ENCODE results near the gene FAM151B. TPM values are rescaled to one million over a fixed set of nuclear protein-coding genes. Genes with fewer than 3 reads are reported as not detected.
A peak's percentile ranks its signal among the peaks of the same experiment; 100 is the strongest.
"Not testable (repeated sequence)": the region's sequence is repeated elsewhere in the genome, so short reads cannot be mapped to it uniquely, and the experiment has no call there.

FAM151B gene
- total RNA-seq, 1 donor from 2014 or later, result 0.29 TPM

DNA sequence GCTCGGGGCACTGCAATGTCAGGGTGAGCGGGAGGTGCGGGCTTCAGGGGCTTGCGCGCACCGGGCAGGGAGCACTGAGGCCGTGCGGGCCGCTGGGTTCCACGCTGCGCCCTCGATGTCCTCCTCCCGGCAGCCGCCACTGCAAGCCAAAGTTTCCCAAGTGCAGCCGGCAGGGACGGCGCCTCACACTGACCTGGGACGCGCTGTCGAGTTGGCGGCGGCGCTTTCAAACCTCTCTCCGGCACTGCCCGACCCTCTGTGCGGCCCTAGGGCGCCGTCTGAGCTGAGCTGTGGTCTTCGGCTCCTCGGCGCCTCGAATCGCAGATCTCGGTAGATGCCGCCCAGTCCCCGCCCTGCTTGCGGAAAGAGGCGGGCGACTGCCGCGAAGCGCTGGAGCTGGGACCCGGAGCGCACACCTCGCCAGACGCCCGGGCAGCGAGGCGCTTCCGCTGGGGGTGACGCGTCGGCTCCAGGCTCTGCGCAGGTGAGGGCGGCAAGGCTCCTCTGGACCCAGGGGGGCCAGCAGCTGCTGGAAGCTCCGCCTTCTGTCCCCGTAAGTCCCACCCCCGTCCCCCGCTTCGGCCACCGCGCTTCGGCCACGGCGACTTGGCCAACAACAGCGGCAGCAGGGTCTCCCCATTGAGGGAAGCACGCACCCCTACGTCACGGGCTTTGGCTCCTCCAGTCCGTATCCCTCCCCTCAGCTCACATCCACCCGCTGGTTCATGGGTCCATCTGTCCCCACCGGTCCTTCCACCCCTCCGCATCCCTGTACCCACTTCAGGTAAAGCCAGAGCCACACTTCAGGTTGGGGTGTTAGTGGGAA is 82.3 kb downstream of the FAM151B start, which contains the start of gene ANKRD34B:
Gene ANKRD34B, minus strand, starts transcription at position 320 of the 826 bp plus-strand sequence. CDS start 10,261 bp downstream, outside the sequence.
- Mint-ChIP-seq H3K27ac (ENCODE audit: unreplicated experiment) (no peak within 1 kb of the TSS), H3K4me1 (ENCODE audit: low read depth, unreplicated experiment) (peaks cover 3% of the 10 kb centered on the region), H3K36me3 (ENCODE audit: unreplicated experiment) (no peaks in the 10 kb centered on the region), H3K27me3 (ENCODE audit: unreplicated experiment) (peaks cover 9% of the 10 kb centered on the region), H3K4me3 (ENCODE audit: unreplicated experiment) (peak within 1 kb of the TSS; percentile 88), H3K9me3 (ENCODE audit: unreplicated experiment) (no peaks in the 10 kb centered on the region)
- TF ChIP-seq, protein P1, sequence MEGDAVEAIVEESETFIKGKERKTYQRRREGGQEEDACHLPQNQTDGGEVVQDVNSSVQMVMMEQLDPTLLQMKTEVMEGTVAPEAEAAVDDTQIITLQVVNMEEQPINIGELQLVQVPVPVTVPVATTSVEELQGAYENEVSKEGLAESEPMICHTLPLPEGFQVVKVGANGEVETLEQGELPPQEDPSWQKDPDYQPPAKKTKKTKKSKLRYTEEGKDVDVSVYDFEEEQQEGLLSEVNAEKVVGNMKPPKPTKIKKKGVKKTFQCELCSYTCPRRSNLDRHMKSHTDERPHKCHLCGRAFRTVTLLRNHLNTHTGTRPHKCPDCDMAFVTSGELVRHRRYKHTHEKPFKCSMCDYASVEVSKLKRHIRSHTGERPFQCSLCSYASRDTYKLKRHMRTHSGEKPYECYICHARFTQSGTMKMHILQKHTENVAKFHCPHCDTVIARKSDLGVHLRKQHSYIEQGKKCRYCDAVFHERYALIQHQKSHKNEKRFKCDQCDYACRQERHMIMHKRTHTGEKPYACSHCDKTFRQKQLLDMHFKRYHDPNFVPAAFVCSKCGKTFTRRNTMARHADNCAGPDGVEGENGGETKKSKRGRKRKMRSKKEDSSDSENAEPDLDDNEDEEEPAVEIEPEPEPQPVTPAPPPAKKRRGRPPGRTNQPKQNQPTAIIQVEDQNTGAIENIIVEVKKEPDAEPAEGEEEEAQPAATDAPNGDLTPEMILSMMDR (IDR thresholded peaks at IDR 0.05; ENCODE audit: partially characterized antibody, unreplicated experiment), result no peak
- DNase-seq, result peak; percentile 63

DNA sequence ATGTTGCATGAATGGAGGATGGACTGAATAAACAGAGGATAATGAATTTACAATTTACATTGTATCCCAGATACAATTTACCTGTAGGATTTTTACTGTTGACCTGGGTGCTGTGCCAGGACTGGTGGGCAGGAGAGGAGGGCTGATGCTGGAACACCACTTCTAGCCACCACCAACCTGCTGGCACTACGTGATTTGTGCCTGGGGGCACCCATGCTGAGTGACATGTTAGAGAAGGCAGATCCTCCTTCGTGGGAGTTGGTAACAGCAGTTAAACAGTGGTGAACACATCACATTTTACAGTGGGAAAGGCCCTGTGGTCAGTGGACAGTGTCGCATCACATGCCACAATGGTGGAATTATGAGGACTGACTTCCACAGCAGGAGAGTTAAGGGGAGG is 85.2 kb downstream of the FAM151B start:
- peaks cover 9% of the 10 kb centered on the region for H3K27me3 Mint-ChIP-seq (ENCODE audit: unreplicated experiment)
- no peak overlapping the region for H3K27ac Mint-ChIP-seq (ENCODE audit: unreplicated experiment)
- TF ChIP-seq, protein P1 (IDR thresholded peaks at IDR 0.05; ENCODE audit: partially characterized antibody, unreplicated experiment), result no peak
- no peaks in the 10 kb centered on the region for H3K9me3 Mint-ChIP-seq (ENCODE audit: unreplicated experiment)
- H3K4me1 Mint-ChIP-seq (ENCODE audit: low read depth, unreplicated experiment), result peaks cover 3% of the 10 kb centered on the region
- DNase-seq, result no peak
- no peaks in the 10 kb centered on the region for H3K36me3 Mint-ChIP-seq (ENCODE audit: unreplicated experiment)
- H3K4me3 Mint-ChIP-seq (ENCODE audit: unreplicated experiment), result no peak overlapping the region

DNA sequence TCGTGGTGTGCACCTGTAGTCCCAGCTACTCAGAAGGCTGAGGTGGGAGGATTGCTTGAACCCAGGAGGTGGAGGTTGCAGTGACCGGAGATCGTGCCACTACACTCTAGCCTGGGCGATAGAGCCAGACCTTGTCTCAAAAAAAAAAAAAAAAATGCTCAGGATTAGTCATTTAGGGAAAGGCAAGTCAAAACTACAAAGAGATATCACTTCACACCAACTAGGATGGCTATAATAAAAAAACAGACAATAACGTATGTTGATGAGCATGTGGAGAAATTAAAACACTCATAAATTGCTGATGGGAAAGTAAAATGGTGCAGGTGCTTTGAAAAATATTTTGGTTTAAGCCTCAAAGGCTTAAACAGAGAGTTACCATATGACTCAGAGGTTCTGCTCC is 88.5 kb downstream of the FAM151B start:
- H3K27me3 Mint-ChIP-seq (ENCODE audit: unreplicated experiment), result peaks cover 2% of the 10 kb centered on the region
- no peaks in the 10 kb centered on the region for H3K4me1 Mint-ChIP-seq (ENCODE audit: low read depth, unreplicated experiment)
- peaks cover 2% of the 10 kb centered on the region for H3K9me3 Mint-ChIP-seq (ENCODE audit: unreplicated experiment)
- no peak overlapping the region for H3K4me3 Mint-ChIP-seq (ENCODE audit: unreplicated experiment)
- TF ChIP-seq, protein P1 (IDR thresholded peaks at IDR 0.05; ENCODE audit: partially characterized antibody, unreplicated experiment), result no peak
- no peak for DNase-seq
- H3K36me3 Mint-ChIP-seq (ENCODE audit: unreplicated experiment), result no peaks in the 10 kb centered on the region
- H3K27ac Mint-ChIP-seq (ENCODE audit: unreplicated experiment), result no peak overlapping the region

DNA sequence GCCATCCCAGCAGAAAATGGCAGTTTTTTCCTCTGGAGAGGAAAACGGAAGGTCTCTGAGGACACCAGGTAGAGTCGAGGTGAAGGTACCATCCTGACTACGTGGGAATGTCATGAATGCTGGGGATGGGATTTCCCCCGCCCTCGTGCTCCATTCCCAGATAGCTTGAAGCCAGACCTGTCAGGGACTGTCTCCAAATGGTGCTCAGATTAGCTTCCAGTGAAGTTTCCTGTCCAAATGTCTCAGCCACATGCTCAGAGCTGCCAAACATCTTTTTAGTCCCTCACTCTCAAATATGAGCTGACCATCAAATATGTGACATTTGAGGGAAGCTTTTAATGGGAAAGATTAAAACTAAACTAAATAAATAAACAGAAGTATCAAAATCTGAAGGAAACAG is 89.8 kb downstream of the FAM151B start:
- no peak for DNase-seq
- Mint-ChIP-seq H3K4me1 (ENCODE audit: low read depth, unreplicated experiment) (no peaks in the 10 kb centered on the region), H3K27me3 (ENCODE audit: unreplicated experiment) (no peaks in the 10 kb centered on the region), H3K4me3 (ENCODE audit: unreplicated experiment) (no peak overlapping the region), H3K27ac (ENCODE audit: unreplicated experiment) (no peak overlapping the region), H3K36me3 (ENCODE audit: unreplicated experiment) (no peaks in the 10 kb centered on the region), H3K9me3 (ENCODE audit: unreplicated experiment) (peaks cover 2% of the 10 kb centered on the region)
- TF ChIP-seq, protein P1 (IDR thresholded peaks at IDR 0.05; ENCODE audit: partially characterized antibody, unreplicated experiment), result no peak

DNA sequence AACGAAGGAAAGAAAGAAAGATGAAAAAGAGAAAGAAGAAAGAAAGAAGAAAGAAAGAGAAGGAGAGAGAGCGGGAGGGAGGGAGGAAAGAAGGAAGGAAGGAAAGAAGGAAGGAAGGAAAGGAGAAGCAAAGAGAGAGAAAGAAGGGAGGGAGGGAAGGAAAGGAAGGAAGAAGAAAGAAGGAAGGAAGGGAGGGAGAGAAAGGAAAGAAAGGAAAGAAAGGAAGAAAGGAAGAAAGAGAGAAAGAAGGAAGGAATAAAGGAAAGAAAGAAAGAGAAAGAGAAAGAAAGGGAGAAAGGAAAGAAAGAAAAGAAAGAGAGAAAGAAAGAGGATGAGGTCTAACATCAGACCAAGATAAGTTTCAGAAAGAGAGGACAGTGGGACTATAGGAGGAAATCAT is 91.2 kb downstream of the FAM151B start:
- Mint-ChIP-seq H3K36me3 (ENCODE audit: unreplicated experiment) (no peaks in the 10 kb centered on the region), H3K27me3 (ENCODE audit: unreplicated experiment) (peaks cover 1% of the 10 kb centered on the region), H3K4me1 (ENCODE audit: low read depth, unreplicated experiment) (no peaks in the 10 kb centered on the region), H3K27ac (ENCODE audit: unreplicated experiment) (no peak overlapping the region), H3K4me3 (ENCODE audit: unreplicated experiment) (no peak overlapping the region), H3K9me3 (ENCODE audit: unreplicated experiment) (peaks cover 2% of the 10 kb centered on the region)
- TF ChIP-seq, protein P1 (IDR thresholded peaks at IDR 0.05; ENCODE audit: partially characterized antibody, unreplicated experiment), result no peak
- no peak for DNase-seq

DNA sequence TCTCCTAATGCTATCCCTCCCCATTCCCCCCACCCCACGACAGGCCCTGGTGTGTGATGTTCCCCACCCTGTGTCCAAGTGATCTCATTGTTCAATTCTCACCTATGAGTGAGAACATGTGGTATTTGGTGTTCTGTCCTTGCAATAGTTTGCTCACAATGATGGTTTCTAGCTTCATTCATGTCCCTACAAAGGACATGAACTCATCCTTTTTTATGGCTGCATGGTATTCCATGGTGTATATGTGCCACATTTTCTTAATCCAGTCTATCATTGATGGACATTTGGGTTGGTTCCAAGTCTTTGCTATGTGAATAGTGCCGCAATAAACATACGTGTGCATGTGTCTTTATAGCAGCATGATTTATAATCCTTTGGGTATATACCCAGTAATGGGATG is 92.4 kb downstream of the FAM151B start:
- H3K36me3 Mint-ChIP-seq (ENCODE audit: unreplicated experiment); H3K27ac Mint-ChIP-seq (ENCODE audit: unreplicated experiment); H3K4me3 Mint-ChIP-seq (ENCODE audit: unreplicated experiment); H3K27me3 Mint-ChIP-seq (ENCODE audit: unreplicated experiment); DNase-seq; H3K9me3 Mint-ChIP-seq (ENCODE audit: unreplicated experiment); H3K4me1 Mint-ChIP-seq (ENCODE audit: low read depth, unreplicated experiment): not testable (repeated sequence)

All from glutamatergic neuron (in vitro differentiated cells).